H1 (cell line): ENCODE measurements around the gene UPF3B.

Experiments used
- KDM1A ChIP-seq: fragments of 200-600, 300-600 bp; sonication (generic); IDR thresholded peaks from 2 replicates; pipeline ENCODE4 v1.7.1; 2016; ENCODE audit warnings: mild to moderate bottlenecking, low read length, borderline replicate concordance
- SP1 ChIP-seq: IDR thresholded peaks from 2 replicates; pipeline ENCODE4 v1.6.1; 2011; ENCODE audit warnings: low read depth, low read length

DNA sequence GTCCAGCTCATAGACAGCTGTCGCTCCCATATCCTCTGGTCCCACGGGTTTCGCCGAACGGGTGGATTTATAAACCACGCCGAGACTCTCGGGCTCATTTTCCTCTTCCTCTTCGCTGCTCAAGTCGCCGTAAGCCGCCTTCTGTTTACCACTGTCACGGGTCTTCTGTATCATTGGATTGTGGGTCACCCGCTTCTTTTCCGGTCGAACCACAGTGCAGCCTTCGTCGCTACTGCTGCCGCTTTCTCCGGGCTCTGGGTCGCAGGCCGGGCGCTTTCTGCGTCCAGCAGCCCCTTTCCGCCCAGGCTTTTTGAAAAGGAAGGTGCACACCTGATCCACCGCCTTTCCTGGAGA lies 18.5 kb upstream of the UPF3B start:
- no peak for TF ChIP-seq SP1
- TF ChIP-seq KDM1A, result no peak
